Measurements from ENCODE around the gene SPSB3. TPM values are rescaled to one million over a fixed set of nuclear protein-coding genes. Genes with fewer than 3 reads are reported as not detected.

SPSB3 gene
- total and polyA plus RNA-seq, 8 donors = 19.2 to 223 (median 39.6) TPM

DNA sequence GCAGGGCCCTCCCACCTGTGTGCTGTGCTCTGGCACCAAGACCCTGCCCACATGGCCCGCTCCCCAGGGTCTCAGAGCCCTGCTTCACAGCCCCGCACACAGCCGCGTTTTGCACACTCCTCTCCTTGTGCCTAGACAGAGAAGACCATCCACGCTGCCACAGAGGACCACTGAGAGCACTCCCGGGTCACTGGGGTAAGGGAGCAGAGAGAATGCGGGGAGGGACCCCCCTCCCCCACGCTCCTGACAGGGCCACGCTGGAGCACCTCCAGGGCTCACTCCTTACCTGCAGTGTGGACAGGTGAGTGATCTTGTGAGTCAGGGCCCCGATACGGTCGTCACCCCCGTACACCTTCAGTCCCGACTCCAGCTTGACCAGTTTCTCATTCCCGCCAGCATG lies 37.2 kb upstream of the SPSB3 start:
- FAIRE-seq = no peak
- 91 to 95% methylated on average over 15 of the region's 15 CpGs for WGBS, 2 donors
- H3K9me3 ChIP-seq = no peaks in the 10 kb centered on the region
- H3K4me1 ChIP-seq = peaks cover 0 to 3% (median 0%) of the 10 kb centered on the region in 3 donors
- intact Hi-C loops (cut with DNase I) = no loop called here
- TF ChIP-seq CTCF (IDR thresholded peaks at IDR 0.05) = no peak
- H3K4me3 ChIP-seq = no peak overlapping the region
- no peak overlapping the region for H3K27ac ChIP-seq
- DNase-seq = no peak
- H3K36me3 ChIP-seq = peaks cover 3 to 38% (median 14%) of the 10 kb centered on the region in 3 donors
- no peak for ATAC-seq
- H3K27me3 ChIP-seq = no peaks in the 10 kb centered on the region

- H3K4me3 ChIP-seq = no peak overlapping the region
- peaks cover 3 to 38% (median 14%) of the 10 kb centered on the region in 3 donors for H3K36me3 ChIP-seq
- 94 to 95% methylated on average over 35 of the region's 35 CpGs for WGBS, 2 donors
Measured at GRCh38 chr16:1818873-1819525, 36.6 kb upstream of the SPSB3 start.

DNA sequence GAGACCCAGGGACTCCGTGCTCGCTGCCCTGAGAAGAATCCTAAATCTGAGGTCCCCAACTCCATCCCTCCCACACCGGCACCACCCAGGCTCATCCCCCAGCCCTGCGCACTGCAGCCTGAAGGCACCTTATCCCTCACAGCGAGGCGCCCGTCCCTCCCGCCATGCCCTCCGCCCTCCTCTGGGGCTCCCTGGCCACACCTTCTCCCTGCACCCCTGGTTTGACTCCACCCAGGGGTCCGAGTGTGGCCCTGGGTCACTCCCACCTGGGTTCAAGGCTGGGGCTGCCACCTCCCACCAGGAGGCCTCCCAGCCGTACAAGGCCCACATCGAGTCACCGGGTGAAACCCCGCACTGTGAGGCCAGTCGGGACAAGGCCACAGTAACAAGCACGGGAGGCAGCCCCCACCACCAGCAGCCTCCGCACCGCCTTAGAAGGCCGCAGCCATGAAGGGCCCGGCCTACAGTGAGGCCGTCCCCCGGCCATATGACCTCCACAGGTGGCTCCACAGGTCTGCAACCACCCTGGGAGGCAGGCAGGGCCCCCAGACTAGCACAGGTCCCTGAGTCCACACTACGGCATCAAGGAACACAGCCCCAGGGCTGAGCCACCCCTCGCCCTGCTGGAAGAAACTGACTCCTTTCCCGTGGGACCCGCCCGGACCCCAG lies 36.0 kb upstream of the SPSB3 start:
- no peak for FAIRE-seq
- H3K27me3 ChIP-seq = no peaks in the 10 kb centered on the region
- intact Hi-C loops (cut with DNase I) = no loop called here
- ATAC-seq = no peak
- no peaks in the 10 kb centered on the region for H3K9me3 ChIP-seq
- H3K36me3 ChIP-seq = peaks cover 3 to 38% (median 18%) of the 10 kb centered on the region in 3 donors
- no peak overlapping the region for H3K27ac ChIP-seq
- no peak for DNase-seq
- H3K4me3 ChIP-seq = no peak overlapping the region
- 94 to 95% methylated on average over 23 to 27 of the region's 27 CpGs for WGBS, 2 donors
- TF ChIP-seq CTCF (IDR thresholded peaks at IDR 0.05) = no peak
- no peaks in the 10 kb centered on the region for H3K4me1 ChIP-seq

More at GRCh38 chr16:1818873-1819525, 36.6 kb upstream of the SPSB3 start:
- intact Hi-C loops (cut with DNase I) = no loop called here
- no peak overlapping the region for H3K27ac ChIP-seq
- no peaks in the 10 kb centered on the region for H3K9me3 ChIP-seq
- no peak for TF ChIP-seq CTCF (IDR thresholded peaks at IDR 0.05)
- H3K27me3 ChIP-seq = no peaks in the 10 kb centered on the region
- DNase-seq (peak in 1 of 6 donors; percentile 73), FAIRE-seq (no peak), ATAC-seq (no peak)
- no peaks in the 10 kb centered on the region for H3K4me1 ChIP-seq

- no peak overlapping the region for H3K27ac ChIP-seq
- H3K36me3 ChIP-seq = peaks cover 3 to 37% (median 18%) of the 10 kb centered on the region in 3 donors
- DNase-seq = peak in 2 of 6 donors; percentile 51 to 78
- intact Hi-C loops (cut with DNase I) = no loop called here
- H3K4me1 ChIP-seq = no peaks in the 10 kb centered on the region
- no peak overlapping the region for H3K4me3 ChIP-seq
- ATAC-seq = no peak
- no peak for TF ChIP-seq CTCF (IDR thresholded peaks at IDR 0.05)
- WGBS, 2 donors = 90 to 91% methylated on average over 17 of the region's 17 CpGs
- H3K9me3 ChIP-seq = no peaks in the 10 kb centered on the region
- FAIRE-seq = no peak
- no peaks in the 10 kb centered on the region for H3K27me3 ChIP-seq
Measured at GRCh38 chr16:1817716-1818115, 35.3 kb upstream of the SPSB3 start.

DNA sequence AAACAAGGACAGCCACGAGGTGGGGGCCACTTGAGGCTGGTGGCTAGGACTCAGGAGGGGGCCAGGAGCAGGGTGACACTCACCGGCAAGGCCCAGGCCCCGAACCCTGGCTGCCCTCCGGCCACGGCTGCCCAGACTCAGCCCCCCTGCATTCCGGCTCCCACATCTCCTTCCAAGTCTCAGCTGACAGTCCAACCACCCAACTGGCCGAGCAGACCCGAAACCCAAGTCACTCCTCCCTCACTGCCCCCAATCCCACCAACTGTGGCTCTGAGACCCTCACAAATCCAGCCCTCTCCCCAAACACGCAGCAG lies 34.9 kb upstream of the SPSB3 start:
- ATAC-seq = no peak
- Histone ChIP-seq H3K27me3 (no peaks in the 10 kb centered on the region), H3K27ac (no peak overlapping the region), H3K36me3 (peaks cover 3 to 32% (median 17%) of the 10 kb centered on the region in 3 donors), H3K4me3 (no peak overlapping the region), H3K4me1 (no peaks in the 10 kb centered on the region), H3K9me3 (no peaks in the 10 kb centered on the region)
- 92 to 95% methylated on average over 9 of the region's 9 CpGs for WGBS, 2 donors
- intact Hi-C loops (cut with DNase I) = no loop called here
- no peak for DNase-seq
- TF ChIP-seq CTCF (IDR thresholded peaks at IDR 0.05) = no peak
- FAIRE-seq = no peak
